Sciatic nerve (tissue), 2 donors: ENCODE measurements around the gene CITED1. TPM values are rescaled to one million over a fixed set of nuclear protein-coding genes. Genes with fewer than 3 reads are reported as not detected.

Experiments used
- ATAC-seq: fragments of 200-7000 bp; cut with Tn5 transposase; one replicate; pipeline ENCODE4 v1.9.1; 2020; ENCODE audit warnings: mild to moderate bottlenecking, moderate library complexity
- DNase-seq: peaks from one replicate; pipeline ENCODE4 v3.0.0-alpha.2; 2020; ENCODE audit warnings: low spot score
- intact Hi-C: fragments of 100-400 bp; cut with DNase I; formaldehyde crosslinking; loops from one replicate; pipeline ENCODE4 v1.14.2; 2022
- total RNA-seq: library from RNA; stranded (reverse); fragmentation: NEBNext Ultra II Directional; extraction: Animal tissue kit (Norgen Biotek cat#: 25700); gene quantifications from one replicate; pipeline ENCODE4 v1.2.1, GENCODE V29; 2021
- donor health status: DM: no; HTN: no; CAD: no.
- donor health status: DM: no; HTN: no; CAD: no.

Gene CITED1
- total RNA-seq, 1 donor from 2014 or later = 1.9 TPM

DNA sequence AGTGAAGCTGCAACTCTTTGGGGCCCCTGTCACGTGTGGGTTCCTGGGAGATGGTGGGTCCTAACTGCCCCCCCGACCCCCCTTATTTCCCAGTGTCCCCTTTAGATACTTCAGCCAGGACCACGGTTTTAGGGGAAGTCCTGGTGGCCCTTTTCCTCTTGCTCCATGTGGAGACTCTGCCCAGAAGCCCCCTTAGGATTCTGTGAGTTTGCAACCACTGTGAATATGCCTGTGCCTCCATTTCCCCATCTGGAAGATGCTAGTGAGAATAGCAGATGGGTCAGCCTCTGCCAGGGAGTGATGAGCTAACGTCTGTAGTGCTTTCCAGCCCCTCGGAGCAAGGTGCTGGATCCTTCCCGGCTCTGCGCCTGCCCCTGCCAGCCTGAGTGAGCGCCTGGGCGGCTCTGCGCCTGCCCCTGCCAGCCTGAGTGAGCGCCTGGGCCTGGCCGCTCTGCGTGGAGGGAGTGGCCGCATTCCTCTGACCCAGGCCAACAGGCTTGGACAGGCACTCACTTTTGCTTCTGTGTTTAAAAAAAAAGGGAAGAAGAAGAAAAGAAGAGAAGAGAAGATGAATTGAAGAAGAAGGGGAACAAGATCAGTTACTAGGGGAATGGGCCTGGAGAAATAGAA, 6.7 kb upstream of the CITED1 start:
- no peak for DNase-seq
- no peak for ATAC-seq
- intact Hi-C loops = no loop called here

DNA sequence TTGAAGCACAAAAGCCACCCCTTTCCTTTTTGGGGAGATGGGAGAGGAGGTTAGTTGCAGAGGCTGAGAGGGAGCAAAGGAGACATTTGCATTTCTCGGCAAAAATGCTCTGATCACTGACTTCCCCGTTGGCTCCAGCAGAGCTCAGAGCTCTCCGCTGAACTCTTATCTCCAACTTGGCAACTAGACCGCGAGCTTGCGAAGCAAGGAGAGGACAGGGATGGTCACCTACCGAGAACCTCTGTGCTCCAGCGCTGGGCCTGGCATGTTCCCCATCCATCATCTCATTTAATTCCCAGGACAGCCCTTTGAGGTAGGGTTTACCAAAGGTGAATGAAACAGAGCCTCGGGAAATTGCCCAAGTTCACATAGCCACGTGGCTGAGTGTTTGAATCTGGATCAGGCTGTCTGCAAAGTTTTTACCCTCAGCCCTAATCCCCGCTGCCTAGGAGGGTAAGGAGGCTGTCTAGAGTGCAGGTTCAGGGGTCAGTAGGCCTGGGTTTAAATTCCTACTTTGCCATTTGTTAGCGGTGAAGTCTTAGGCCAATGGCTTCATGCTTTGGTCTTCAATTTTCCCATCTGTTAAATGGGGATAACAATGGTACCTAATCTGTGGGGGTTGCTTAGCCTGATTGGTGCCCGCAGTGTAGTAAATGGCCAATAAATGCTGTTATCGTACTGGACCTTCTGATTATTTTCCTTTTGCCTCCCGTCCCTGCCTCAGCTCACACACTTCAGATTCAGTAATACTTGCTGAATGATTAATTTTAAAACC, 3.8 kb upstream of the CITED1 start:
- ATAC-seq (no peak), DNase-seq (no peak)
- intact Hi-C loops = no loop called here

DNA sequence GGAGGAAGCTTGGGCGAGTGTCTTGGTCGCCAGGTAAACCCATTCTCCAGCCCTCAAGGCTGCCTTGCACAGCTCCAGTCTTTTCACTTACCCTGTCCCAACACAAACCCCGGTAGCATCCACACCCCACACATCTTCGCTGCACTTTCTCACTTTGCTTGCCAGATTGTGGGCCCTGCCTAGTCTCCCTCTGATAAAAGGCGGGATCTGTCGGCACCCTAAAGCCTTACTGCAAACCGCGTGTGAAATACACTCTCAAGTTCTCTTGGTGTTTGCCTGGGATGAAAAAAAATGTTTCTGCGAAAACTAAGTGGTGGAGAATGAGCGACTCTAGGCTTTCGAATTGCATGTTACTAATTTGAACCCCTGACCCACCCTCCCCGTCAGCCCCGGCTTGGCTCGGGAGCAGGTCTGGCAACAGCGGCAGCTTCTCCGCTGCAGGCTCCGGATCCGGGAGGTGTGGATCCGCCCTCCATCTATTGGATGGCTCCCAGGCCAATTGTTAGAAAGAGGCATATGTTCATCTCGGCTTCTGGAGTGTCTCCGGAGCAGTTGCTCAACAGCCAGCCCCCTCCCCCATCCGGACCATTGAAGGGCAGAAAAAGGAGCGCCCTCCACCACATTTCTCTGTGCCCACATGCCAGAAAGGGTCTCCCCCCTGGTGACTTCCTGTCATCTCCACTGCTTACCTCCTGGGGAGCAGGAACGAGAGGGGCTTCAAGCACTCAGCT, 3.0 kb upstream of the CITED1 start:
- DNase-seq (peak; percentile 79), ATAC-seq (peak; percentile 80)
- intact Hi-C loops = no loop called here

DNA sequence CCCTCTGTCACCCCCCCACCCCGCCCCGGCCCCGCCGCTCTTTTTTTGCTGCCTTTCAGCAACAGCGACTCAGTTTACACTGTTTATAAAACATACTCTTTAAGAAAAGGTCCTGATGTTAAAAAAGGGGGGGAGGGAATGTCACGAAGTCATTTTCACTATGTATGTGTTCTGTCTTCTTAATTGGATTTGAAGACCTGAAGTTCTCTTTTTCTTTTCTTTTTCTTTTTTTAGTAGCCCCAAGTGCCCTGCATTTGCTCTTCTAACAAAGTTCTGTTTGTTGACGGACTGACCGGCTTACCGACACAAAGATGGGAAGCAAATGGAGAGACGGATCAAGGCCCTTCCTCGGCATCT, 2.5 kb upstream of the CITED1 start:
- intact Hi-C loops = no loop called here
- no peak for DNase-seq
- no peak for ATAC-seq

DNA sequence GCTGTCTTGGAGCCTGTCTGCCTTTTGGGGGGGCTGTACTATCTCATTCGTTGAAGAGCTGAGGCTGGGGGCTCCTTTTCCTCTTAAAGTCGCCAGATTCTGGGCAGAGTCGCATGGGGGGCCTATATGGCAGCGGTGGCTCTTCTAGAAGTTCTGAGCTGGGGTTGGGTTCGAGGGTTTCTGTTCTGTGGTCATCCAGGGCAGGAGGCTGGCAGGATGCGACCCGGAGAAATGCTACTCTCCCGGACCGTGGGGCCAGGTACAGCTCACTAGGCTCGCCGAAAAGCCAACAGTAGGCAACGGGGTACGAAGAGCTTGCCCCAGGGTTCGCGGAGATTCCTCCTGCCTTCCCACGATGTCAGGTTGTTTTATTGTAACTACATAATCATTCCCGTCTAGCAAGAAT, 1.9 kb upstream of the CITED1 start:
- no peak for DNase-seq
- intact Hi-C loops = no loop called here

DNA sequence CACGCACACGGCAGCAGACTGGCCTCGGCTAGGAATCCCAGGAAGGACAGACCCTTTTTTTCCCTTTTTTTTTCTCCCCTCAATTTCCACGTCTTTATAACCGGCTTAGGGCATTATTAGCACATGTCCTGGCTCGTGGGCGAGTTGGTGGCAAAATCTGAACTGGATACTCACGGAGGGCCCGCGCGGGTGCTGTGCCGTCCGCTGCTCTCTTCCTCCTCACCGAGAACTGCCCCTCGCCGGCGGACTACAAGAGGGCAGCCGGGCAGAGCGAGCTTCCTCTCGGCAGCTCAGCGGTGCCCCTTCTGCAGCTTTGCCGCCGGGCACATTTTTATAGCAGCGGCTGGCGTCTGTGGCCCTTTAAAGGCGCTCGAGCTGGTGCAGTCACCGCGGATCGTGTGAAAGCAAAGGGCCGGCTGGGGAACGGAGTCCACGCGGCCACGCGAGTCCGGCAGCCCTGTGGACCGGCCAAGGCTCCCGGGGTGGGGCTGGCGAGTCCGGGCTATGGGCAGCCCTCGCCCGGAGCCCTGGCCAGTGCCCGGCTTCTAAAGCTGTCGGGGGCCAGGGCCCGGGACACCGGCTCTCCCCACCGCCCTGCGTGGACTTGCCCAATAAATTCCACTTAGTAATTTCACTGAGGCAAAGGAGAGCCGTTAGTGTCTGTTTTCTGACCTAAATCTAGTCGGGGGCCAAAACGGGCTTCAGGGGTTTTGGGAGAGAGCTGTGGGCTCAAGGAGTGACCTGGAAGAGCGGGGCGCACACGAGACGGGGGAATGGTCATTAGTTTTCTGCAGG, 1.3 kb upstream of the CITED1 start:
- intact Hi-C loops = no loop called here

More for the DNA sequence above, 1.9 kb upstream of the CITED1 start:
- ATAC-seq = no peak

DNA sequence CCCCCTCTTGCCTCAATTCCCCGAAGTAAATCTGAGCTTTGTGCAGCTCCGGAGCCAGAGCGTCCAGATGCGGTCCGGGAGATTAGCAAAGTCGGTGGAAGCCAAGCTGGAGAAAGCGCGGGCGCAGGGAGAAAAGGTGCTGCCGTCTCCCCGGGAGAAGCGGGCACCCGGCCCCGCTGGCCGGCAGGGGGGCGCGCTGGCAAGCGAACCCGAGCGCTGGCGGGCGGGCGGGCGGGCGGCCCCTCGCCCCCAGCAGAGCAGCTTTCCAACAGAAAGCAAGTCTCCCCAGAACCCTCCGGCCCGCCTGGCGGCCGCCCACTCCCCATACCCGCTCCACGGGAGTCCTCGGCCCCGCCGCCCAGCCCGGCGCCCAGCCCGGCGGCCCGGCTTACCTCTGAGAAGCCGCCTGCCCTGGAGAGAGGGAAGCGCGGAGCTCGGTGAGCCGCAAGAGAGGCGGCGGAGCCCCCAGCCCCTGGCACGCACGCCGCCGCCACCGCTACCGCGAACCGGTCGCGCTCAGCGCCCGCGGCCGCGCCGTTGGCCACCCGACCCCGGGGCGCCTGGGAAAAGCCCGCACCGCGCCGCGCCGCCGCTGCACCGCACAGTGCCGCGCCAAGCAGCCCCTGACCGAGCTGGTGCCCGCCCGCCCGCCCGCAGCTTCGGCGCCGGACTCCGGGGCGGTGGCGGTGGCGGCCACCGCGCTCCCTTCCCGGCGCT, 529 bp upstream of the CITED1 start:
- intact Hi-C loops = no loop called here
- ATAC-seq (no peak), DNase-seq (no peak)

More for the DNA sequence above, 1.3 kb upstream of the CITED1 start:
- DNase-seq (peak; percentile 70), ATAC-seq (peak; percentile 78)

DNA sequence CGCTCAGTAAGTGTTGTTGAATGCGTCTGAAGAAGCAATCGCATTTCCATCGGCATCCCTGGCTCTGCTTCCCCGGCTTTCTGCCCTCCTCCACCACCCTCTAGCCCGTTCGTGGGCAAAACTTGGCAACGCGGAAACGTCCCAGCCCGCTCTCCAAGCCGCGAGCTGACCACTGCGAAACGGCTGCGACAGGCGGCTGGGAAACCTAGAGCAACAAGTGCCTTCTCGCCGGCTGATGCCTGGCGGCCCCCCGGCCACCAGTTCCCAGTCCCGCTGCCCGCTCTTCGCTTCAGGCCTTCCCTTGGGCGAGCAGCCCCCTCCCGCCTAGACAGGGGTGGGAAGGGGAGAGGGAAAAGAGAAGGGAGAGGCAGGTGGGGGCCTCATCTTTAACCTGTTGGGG, 837 bp downstream of the CITED1 start:
- intact Hi-C loops = no loop called here
- ATAC-seq (no peak), DNase-seq (no peak)

DNA sequence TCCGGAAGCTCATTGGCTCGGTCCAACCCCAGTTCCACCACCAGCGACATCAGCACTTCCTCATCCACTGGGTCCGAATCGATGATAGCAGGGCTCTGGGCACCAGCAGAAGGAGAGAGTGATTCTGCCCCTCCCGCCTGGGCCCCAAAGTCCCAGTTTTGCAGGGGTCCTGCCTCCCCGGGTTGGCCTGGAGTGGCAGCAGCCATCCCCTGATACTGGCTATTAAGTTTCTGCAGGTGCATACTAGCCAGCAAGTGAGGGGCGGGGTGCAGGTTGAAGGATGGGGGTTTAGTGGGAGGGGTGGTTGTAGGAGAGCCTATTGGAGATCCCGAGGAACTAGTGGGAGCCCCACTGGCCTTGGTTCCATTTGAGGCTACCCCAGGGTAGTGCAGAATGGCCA, 3.9 kb downstream of the CITED1 start:
- intact Hi-C loops = no loop called here
- DNase-seq (no peak), ATAC-seq (no peak)

DNA sequence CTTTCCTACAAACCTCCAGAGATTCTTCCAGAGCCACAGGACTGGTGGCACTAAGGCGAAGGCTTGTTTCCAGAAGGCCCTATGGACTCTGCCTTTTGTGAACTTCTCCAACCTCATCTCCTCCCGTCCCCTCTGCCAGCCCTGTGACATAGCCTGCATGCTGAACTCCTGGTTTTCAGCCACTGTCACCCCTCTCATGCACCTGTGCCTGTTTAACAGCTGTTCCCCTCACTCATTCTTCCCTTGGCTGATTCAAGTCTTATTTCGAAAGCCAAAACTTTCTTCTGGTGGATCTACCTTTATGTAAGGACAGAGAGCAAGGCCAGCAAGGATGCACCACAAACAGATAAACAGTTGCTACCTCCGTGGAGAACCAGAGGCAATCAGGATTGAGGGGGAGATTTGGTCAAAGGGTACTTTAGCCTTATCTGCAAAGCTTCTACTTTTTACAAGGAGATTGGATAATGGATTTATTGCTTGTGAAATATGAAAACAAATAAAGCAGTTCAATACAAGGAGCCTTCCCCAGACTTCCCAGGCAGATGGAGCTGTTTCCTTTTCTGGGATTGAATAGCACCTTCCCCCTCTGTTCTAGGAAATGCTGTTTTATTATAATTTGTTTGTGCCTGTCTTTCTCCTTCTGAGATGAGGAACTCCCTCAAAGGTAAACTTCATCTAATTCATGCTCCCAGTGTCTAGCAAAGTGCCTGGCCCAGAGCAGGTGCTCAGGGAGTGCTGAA, 5.7 kb downstream of the CITED1 start:
- ATAC-seq (no peak), DNase-seq (no peak)
- intact Hi-C loops = no loop called here

DNA sequence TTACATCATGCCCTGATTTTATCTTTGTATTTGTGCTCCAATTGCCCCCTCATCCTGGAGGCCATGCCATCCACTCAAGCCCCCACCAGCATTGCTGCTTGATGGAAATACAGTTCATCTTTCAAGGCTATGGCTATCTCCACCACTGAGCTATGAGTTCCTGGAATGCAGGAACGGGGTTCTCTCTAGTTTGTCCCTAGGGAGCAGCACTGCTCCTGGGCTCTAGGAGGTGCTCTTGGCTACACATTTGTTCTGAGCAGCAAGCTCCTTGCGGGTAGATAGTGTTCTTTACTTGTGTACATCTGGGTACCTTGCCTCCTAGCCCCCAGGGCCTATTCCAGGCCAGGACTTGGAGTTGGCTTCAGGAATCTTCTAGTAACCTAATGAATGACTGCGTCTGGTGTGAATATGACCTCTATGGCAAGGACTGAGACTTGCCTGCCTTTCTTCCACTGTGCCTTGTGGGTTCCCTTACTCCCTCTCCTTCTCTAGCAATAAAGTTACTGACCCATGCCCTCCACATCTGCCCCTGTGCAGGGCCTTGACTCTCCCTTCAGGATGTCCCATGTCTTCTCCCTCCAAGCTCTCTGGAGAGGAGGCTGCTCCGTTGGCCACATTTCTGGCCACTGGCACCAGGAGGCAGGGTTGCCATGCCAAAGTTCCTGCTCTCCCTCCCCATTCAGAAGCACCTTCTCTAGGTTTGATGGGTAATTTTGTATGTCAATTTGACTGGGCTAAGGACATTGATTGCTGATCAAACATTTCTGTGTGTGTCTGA, 7.6 kb downstream of the CITED1 start:
- ATAC-seq (no peak), DNase-seq (no peak)
- intact Hi-C loops = no loop called here

DNA sequence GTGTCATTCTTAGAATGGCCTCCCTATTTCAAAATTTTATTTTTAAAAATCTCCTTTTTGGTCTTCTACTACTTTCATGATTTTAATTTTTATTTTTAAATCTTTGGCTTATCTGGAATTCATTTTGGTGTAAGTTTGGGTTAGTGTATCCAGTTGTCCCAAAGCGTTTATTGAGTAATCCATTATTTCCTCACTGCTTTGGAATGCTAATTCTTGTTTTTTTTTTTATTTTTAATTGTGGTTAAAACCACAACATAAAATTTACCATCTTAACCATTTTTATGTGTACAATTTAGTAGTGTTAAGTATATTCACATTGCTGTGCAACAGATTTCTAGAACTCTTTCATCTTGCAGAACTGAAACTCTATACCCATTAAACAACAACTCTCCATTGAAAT, 8.7 kb downstream of the CITED1 start:
- no peak for DNase-seq
- no peak for ATAC-seq
- intact Hi-C loops = no loop called here

DNA sequence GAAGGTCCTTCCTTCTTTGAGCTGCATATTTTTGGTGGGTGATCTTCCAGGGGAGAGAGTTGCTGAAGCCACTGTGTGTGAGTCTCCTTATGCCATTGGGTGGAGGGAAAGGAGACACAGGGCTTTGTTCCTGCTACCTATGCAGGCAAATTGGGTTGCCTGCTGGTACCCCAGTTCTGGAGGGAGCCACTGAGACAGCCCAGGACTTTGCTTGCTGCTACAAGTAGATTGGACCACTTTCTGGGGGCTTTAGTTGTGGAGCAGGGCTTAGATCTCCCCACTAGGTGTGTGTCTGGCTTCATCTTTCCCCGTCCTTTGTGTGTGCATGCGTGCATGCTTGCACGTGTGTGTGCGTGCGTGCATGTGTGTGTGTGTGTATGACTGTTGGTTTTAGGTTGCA, 10.0 kb downstream of the CITED1 start:
- DNase-seq = no peak
- intact Hi-C loops = no loop called here
- no peak for ATAC-seq

DNA sequence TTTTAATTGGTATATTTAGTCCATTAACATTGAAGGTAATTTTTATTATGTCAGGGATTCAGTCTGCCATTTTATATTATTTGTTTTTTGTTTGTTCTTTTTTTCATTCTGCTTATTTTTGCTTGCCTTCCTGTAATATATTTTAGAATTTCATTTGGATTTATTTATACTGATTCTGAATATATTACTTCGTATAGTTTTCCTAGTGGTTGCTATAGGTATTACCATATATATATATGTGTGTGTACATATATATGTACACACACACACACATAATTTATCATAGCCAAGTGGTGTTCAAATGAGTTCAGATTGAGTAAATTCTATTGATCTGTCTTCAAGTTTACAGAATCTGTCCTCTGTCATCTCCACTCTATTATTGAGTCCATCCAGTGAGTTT, 11.2 kb downstream of the CITED1 start:
- ATAC-seq = no peak
- intact Hi-C loops = no loop called here
- no peak for DNase-seq

DNA sequence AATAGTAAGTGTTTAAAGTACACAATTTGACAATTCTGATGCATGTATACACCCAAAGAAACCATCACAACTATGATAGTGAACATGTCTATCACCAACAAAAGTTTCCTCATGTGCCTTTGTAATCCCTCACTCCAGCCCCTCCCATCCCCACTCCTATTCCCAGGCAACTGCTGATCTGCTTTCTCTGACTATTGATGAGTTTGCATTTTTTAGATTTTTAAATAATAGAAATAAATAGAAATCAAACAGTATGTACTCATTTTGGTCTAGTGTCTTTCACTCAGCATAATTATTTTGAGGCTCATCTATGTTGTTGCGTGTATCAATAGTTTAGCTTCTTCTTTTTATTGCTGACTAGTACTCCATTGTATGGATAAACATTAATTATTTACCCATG, 23.4 kb downstream of the CITED1 start:
- DNase-seq (no peak), ATAC-seq (no peak)
- intact Hi-C loops = no loop called here

DNA sequence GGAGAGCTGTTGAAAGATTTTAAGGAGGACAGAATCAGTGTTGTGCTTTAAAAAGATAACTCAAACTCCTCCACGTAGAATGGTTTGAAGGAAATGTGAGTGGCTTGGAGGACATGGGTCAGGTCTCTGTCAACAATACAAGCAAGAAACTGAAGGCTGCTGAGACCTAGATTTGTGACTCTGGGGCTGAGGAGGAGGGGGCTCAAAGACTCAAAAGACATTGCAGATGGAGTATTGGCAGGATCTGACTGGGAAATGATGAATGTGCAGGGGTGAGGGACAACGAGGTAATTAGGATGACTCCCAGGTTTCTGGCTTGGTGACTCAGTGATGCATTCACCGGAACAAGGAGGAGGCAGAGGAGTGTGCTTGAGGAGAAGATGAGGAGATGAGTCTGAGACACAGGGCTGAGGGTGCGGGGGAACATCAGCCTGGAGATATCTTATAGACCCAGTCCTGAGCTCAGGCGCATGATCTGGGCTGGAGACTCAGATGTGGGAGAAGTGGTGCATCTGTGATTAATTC, 25.3 kb downstream of the CITED1 start:
- ATAC-seq (no peak), DNase-seq (no peak)
- intact Hi-C loops = no loop called here

DNA sequence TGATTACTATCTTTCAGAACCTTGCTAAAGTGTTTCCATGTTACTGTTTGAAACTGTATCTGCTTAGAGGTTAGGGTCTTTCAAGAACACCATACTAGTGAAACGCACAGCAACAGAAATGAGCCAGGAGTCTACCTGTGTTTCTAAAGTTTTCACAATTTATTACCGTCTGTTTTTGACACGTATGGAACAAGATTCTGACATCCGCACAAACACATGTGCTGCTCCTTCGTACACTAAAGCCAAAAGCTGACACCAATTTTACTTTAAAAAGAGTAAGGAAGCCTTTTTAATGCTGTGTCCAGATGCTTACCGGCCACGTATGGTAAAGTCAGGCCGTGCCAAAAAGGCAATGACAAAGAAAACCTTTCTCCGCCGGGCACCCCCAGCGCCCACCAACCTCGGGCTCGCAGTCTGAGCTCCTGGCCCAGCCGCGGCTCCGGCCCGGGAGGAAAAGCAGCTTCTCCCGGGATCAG, 29.2 kb downstream of the CITED1 start:
- intact Hi-C loops = no loop called here
- ATAC-seq (no peak), DNase-seq (no peak)
